Skin of body (tissue), 2 donors: ENCODE data around the gene C16orf86. TPM values are rescaled to one million over a fixed set of nuclear protein-coding genes. Genes with fewer than 3 reads are reported as not detected.
A peak's percentile ranks its signal among the peaks of the same experiment; 100 is the strongest.

ENCODE experiments used
- DNase-seq: peaks from one replicate; lab custom pipeline; 2025; lab: John Stamatoyannopoulos, UW
- total RNA-seq: library from RNA; depleted of rRNA; stranded (reverse); fragments of >200 nt; gene quantifications from one replicate; pipeline ENCODE4 v1.2.3, GENCODE V29; 2014

C16orf86 gene
- total RNA-seq, 1 donor from 2014 or later: 1.8 TPM

GRCh38 chr16:67653789-67654402, 12.7 kb upstream of the C16orf86 start:
- no peak for DNase-seq

- DNase-seq: no peak
Observed at GRCh38 chr16:67654403-67654911, 12.2 kb upstream of the C16orf86 start.

- DNase-seq: no peak
Observed at GRCh38 chr16:67655363-67655762, 11.3 kb upstream of the C16orf86 start.

GRCh38 chr16:67656344-67657016, 10.1 kb upstream of the C16orf86 start:
- DNase-seq: no peak

GRCh38 chr16:67657017-67657608, 9.5 kb upstream of the C16orf86 start:
- no peak for DNase-seq

GRCh38 chr16:67657751-67658518, 8.7 kb upstream of the C16orf86 start:
- DNase-seq: no peak

GRCh38 chr16:67658849-67659674, 7.6 kb upstream of the C16orf86 start:
- no peak for DNase-seq

- DNase-seq: peak; percentile 85
Observed at GRCh38 chr16:67659675-67660563, 6.7 kb upstream of the C16orf86 start, which contains the start of gene ACD. ACD (minus strand) TSS chr16:67660260; CDS start chr16:67660220, 40 bp downstream.

- DNase-seq: peak; percentile 96
Observed at GRCh38 chr16:67660564-67661028, 6.0 kb upstream of the C16orf86 start, which contains the start of gene PARD6A. PARD6A (plus strand) TSS chr16:67660960; CDS start chr16:67661039, 79 bp downstream.

GRCh38 chr16:67661101-67661761, 5.4 kb upstream of the C16orf86 start:
- no peak for DNase-seq

GRCh38 chr16:67661886-67662652, 4.5 kb upstream of the C16orf86 start:
- no peak for DNase-seq

GRCh38 chr16:67662653-67663010, 4.0 kb upstream of the C16orf86 start:
- no peak for DNase-seq

GRCh38 chr16:67663151-67663876, 3.3 kb upstream of the C16orf86 start:
- DNase-seq: no peak

- no peak for DNase-seq
Observed at GRCh38 chr16:67663877-67664222, 2.8 kb upstream of the C16orf86 start.

GRCh38 chr16:67664258-67664657, 2.4 kb upstream of the C16orf86 start:
- no peak for DNase-seq

- no peak for DNase-seq
Observed at GRCh38 chr16:67664871-67665270, 1.7 kb upstream of the C16orf86 start.

- no peak for DNase-seq
Observed at GRCh38 chr16:67665598-67665997, 1.0 kb upstream of the C16orf86 start.
